SW480 (cell line): Measurements from ENCODE around the gene SNX27.

Experiments used
- DNase-seq: peaks from one replicate; pipeline ENCODE4 v3.0.0-alpha.2; 2016; ENCODE audit warnings: low spot score

SNX27 gene

DNA sequence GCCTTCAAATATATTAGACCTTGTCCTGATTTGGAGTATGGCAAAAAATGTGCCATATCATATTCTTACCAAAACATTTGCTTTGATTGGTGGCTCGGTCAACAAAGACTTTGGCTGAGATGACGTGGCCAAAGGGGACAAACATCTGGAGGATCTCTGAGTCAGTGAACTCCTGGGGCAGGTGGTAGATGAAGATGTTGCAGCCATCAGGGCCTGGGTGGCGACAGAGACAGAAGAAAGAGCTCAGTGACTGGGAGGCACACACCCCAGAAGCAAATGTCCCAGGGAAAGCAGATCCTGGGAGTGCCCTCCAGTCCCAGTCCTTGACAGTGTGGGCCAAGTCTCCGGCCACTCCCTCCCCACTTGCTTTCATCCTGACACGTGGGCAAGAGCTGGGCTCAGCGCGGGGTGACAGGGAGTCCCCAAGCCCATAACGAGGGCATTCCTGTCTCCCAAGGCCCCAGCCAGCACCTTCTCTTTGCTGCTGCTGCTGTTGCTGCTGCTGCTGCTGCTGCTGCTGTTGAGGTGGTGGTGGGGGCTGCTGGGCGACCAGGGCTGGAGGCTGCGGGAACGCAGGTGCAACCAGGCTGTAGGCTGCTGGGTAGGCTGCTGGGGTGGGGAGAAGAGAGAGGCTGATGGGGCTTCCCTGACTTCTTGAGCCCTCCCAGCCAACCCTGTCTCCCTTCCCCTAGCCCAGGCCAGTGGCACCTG lies 94.1 kb downstream of the SNX27 start:
- DNase-seq = peak; percentile 13

DNA sequence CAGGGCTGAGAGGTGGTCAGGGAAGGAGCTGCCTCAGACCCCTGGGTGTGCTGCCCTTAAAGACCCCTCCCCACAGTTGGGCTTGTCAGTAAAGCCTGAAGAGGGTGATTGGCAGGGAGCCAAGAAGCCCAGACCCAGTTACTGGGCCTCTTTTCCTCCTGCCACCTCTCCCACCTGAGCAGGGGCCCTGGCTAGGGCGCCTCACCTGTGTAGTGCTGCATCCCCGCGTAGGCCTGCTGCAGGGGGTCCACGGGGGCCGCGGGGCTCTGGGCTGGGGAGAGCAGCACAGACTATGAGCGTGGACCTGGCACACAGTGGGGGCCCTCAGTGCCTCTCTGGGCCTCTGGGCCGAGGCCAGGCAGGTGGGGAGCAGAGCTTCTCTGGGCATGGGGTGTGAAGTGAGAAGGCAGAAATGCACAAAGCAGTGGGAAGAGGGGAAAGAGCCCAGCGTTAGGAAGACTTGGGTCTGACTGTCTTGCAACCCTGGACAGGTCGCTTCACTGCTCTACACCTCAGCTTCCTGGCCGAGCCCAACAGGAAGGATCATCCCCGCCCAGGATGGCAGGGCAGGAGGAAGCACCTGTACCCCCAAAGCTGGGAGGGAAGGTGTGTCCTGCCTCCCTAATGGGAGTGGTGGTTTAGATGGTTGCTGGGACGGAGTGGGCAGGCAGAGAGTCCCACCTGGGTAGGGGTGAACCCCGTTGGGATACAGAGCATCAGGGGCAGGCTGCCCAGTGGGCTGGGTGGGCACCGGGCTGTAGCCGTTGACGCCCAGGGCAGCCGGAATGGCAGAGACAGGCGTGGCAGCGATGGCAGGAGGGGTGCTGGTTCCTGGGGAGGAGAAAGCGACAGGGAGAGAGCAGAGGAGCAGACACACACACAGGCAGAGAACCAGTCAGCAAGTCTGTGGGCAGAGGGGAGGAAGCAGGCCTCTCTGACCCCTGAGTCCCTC lies 94.9 kb downstream of the SNX27 start:
- DNase-seq = no peak

DNA sequence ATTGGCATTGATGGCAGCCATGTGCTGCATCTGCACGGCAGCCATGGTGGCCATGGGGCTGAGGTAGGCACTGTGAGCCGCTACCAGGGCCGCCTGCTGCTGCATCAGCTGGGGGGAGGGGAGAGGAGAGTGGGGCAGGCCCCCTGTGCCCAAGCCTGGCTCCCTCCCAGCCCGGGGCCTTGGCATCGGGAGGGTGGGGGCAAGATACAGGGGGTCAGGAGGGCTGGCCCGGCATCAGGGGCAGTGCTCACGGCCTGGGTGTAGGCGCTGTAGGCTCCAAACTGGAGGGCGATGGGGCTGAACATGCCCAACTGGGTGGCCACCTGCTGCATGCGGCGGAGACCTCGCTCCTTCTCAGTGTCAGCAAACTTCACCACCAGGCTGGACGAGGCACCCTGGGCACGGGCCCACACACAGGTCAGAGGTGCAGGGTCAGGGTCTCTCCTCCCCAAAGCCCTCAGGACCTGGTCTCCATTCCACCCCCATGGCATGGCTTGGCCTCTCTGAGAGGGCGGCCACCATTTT lies 95.8 kb downstream of the SNX27 start:
- no peak for DNase-seq

DNA sequence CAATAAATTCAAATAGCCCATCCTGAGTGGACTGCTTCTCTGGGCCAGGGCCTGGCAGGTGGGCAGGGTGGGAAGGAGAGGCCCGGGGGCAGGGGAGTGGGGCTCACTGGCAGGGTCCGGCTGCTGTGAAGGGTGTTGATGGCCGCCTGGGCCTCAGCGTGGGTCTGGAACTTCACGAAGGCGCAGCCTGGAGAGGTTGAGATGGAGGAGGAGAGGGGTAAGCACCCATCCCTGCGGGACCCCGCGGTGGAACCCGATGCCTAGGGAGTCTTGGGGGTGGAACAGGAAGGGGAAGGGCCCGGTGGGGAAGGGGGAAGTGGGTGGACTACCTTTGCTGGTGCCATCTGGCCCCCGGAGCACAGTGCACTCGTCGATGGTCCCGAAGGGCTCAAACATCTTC lies 97.0 kb downstream of the SNX27 start:
- DNase-seq = no peak

DNA sequence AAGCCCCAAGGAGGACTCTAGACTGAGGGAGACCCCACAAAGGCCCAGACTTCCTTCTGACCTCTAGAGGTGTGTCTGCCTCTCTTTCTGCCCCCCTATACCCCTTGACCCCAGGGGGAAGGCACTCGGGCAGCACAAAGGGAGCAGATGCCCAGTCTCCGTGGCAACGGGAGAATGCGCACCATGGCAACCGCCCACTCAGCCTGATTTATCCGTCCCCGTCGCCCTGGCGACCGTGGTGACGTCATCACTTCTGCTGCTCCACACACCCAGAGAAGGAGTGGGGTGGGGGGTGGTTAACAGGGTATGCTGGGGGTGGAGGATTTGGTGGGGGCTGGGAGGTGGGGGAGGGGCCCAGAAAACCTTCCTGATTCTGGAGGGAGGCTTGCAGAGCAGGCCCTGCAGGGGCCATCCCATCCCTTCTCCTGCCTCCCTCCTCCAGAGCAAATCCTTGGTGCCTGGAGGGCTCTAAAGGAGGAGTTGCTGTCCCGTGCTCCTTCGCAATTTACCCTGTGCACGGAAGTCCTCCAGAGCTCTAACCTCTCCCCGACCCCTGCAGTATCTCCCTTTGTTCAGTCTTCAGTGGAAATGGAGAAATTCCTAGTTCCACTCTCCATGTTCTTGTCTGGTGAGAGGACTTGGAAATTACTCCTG lies 98.5 kb downstream of the SNX27 start:
- no peak for DNase-seq

DNA sequence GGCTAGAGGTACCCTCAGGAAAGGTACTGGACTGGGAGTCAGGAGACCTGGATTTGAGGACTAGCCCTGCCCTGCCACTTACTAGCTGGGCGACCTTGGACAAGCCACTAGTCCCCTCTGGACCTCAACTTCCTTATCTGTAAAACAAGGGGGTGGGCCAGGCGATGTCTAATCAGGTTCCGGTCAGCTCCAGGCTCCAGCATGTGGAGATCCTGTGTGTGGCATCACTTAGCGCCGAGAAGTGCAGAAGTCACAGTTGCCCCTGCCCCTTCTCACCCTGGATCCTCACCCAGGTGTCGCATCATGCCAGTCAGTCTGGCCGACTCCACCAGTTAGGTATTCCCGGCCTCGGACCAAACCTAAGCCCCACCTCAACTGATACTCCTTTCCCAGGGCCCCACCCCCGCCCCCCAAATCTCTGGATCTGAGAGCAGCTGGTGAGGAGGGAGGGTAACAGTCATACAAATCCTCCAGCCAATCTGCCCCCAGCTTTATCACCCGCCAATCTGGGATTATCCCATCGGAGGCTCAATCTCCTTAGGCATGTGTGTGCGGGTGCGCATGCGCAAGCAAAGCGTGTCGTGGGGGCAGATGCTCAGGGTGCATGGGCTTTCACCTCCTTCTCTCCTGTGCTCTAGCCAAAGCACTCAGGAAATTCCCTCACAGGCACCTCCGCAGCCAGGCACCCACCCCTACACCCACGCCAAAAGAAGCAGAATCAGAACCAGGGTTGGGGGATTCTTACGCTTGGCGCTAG lies 99.4 kb downstream of the SNX27 start:
- DNase-seq = no peak

DNA sequence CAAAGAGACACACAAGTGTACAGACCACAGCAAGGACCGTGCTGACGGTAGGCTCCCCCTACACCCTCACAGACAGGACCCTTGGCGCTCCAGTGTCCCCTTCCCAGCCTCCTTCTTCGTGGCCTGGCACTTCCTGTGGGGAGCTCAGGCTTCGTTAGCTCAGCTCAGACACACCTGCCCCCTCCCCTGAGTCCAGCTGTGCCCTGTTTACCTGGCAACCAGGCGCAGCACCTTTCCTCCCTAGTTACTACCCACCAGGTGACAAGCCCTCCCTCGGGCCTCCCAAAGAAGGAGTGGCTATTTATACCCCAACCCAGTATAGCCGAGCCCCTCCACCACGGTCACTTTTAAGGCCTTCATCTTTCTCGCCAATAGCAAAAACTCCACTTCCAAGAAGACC lies 100.1 kb downstream of the SNX27 start:
- no peak for DNase-seq

DNA sequence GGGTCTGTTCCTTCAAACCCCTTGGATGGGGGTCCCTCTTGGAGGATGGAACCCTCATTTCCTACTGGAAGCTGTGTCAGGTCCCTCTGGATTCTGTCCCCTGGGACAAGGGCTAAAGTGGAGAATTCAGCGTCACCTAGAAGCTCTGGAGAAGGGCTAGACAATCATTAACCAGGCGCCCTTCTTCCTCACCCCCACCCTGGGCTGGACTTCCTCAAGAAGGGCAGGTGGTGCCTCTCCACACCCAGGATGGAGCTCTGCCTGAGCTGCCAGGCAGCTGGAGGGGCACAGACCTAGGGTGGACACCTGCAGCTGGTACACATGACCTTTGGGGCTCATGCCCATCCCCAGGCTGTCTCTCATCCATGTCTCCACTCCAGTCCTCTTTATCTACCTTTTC lies 101.2 kb downstream of the SNX27 start:
- DNase-seq = no peak

DNA sequence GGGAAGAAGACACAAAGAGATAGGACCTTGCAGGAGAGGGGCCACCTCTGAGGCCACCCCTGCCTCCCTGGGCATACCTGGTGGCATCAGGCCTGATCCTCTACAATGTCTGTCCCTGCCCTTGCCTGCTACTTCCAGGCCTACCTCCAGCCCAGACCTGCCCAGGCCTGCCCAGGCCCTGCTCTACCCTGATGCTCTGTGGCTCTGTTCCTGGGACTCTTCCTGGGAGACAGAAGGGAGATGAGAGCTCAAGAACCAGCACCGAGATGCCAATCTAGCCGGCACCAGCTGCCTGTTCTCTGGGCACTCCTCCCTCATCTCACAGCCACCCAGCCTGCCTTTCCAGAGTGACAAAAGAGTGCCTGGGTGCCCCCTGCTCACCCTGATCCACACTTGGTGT lies 102.0 kb downstream of the SNX27 start:
- DNase-seq = no peak

DNA sequence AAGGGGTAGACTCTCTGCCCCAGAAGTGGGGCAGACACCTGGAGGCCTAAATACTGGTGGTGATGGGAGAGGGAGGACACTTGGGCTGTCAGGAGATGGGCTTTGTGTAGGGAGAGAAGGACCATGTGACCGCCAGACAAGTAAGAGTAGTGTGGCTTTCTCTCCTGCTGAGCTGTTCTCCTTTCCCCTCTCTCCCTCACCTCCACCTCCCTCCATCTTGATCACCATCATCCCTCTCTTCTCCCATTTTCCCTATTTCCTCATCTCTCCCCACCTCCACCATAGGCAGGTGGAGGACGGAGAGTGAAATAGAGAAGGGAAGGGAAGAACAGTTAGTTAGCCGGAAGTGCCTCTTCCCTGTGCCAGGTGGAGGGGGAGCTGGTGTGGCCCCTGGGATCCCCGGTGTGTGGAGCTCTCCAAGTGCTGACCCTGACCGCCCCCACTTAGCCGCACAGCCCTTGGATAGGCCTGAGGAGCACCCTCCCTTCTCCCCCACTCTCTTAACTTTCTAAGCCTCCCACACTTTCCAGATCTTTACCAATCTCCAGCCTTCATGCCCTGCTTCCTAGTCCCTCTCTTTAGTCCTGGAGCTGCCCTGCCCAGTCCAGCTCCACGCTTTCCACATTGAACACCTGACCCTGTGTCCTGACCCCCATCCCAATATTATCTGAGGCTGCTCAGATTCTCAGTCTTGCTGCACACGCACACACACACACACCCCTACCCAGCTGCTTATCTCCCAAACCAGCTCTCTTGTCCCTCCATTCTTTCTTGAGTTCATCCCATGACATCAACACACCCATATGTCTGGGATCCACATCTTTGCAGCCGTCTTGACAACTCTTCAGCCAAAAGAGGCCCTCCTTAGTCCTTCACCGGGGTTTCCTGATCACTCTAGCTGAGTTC lies 103.2 kb downstream of the SNX27 start:
- no peak for DNase-seq

DNA sequence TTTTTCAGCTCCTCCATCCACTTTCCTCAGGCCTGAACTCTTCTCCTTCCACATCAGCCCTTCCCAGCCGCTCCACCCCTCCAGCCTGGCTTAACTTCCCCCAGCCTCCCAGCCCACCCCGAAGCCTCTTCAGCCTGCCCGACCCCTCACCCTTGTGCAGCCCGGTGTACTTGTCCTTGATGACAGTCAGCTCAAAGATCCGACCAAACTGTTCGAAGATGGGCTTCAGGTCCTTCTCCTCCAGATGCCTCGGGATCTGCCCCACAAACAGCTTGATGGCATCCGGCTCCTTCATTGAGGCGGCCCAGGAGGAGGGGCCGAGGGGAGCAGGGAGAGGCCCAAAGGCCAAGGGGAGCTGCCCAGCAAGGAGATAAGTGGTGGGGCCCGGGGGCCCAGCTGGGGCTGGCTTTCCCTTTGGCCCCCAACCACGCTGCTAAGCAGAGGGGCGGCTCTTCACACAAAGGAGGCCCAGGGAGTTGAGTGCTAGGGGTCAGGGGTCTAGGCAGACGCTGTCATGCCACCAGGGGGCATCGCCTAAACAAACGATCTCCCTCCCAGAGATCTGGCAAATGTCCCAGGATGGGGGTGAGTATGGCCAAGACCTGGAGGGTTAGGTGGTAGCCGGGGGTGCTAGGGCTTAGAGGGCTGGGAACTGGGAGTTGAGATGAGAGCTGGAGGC lies 104.0 kb downstream of the SNX27 start:
- DNase-seq = no peak

DNA sequence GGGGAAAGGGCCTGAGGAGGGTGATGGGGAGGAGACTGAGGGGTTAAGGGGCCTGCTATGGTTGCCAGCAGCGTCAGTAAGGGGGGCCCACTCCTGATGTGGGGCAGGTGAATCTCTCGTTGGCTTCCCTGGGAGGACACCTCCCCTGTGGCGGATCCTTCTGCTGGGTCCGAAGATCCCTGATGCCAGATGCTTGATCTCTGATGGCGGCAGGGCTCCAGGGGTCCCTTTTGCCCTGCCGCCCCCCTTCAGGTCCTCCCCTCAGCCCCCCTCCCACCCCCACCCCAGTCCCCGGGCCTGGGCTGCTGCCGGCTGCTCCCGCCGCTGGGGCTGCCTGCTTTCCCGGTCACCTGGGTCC lies 104.5 kb downstream of the SNX27 start:
- no peak for DNase-seq

DNA sequence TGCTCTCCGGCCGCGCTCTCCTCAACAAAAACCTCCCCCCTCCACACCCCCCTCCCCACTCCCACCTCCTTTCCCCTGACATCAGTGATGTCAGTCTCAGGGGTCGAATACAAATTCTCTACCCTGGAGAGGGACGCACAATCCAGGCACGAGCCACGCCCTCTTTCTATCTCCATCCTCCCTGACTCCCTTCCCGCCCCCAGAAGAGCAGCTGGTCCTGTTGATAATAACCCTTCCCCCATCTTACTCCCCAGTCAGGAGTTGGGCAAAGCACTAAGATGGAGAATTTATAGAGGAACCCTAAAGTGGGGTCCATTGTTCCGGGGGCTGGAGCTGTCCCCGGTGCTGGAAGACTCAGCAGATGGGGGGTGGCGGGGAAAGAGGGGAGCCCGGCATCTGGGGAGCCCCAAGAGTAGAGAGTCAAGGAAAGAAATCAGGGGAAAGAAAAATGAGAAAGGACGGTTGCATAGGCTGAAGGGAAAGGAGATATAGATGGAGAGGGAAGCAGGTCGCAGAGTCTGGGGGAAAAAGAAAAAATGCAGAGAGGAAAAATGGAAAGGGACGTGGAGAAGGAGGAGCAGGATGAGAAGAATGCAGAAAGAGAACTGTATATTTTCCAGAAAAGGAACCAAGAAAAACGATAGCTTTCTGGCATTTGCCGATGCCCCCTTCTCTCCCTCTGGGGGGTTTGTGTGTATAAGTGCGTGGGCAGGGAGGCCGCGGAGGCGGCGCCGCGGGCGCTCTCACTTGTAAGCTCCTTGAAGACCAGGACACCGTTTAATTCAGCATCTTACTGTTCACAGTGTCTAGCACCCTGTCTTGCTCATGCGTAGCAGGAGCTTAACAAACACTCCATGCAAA lies 105.2 kb downstream of the SNX27 start, which contains the start of gene CELF3:
Gene CELF3 (minus strand): TSS at position 33 of the 861 bp plus-strand sequence. CDS start 783 bp downstream, outside the sequence.
- peak; percentile 24 for DNase-seq

DNA sequence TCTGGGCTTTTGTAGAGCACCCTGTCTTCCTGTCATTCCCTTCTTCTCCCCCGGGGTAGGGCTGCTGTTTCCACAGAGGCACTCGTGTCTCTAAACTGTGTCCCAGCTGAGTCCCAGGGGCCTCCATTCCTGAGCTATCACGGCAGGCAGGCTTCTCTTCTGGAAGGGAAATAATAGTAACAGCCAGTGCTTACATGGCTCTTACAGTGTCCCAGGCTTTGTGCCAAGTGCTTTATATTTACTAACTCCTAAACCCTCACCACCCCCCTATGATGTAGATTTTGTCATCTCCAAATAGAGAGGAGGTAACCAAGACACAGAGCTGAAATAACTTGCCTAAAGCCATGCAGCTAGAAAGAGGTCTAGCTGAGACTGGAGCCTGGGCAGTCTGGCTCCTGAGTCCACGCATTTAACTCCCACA lies 106.2 kb downstream of the SNX27 start:
- no peak for DNase-seq

DNA sequence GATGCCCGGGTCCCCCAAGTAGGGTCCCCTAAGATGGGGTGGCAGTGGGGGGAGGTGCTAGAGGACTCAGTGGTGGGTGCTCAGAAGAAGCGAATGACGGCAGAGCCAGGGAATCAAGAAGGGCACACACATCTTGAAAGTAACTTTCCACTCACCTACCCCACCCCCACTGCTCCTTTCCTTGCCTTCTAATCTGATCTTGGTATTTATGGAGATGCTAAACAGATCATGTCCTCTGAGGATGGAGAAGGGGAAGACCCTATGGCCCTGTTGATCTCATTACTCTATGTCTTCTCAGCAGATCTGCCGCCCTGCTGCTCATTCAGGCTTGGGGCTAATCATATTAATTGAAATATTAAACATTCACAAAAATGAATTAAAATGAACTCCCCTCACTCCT lies 106.8 kb downstream of the SNX27 start:
- no peak for DNase-seq

DNA sequence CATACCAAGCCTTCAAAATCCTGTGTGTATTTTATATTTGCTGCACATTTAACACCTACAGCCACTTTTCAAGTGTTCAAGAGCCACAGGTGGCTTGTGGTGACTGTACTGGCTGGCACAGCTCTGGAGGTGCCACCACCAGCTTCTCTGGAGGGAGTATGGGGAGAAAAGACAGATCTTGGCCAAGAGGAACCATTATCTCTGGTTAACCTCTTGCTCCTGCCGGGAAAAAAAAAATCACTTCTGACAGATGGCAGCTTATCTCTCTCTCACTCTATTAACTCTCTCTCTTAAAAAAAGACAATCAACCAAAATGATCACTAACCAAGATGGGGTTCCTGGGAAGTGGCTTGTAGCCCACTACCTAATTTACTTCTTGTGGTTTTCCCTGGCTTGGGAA lies 108.3 kb downstream of the SNX27 start:
- no peak for DNase-seq

DNA sequence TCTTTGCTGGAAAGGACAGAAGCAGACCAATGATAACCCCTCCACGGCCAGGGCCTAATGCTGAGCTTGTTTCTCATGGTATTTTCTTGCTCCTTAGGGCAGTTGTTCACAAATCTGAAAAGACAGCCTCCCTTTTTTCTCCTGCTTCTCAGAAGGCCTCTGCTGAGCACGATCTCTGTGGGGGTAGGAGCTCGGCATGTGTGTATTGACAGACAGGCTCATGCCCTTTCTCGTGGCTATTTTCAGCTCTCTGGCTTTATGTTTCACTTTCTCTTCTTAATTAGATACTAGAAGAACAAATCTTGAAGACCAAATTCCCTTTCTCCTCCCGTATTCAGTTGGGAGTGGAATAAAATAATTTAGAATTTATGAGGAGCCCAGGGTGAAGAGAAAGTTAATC lies 108.7 kb downstream of the SNX27 start:
- no peak for DNase-seq

DNA sequence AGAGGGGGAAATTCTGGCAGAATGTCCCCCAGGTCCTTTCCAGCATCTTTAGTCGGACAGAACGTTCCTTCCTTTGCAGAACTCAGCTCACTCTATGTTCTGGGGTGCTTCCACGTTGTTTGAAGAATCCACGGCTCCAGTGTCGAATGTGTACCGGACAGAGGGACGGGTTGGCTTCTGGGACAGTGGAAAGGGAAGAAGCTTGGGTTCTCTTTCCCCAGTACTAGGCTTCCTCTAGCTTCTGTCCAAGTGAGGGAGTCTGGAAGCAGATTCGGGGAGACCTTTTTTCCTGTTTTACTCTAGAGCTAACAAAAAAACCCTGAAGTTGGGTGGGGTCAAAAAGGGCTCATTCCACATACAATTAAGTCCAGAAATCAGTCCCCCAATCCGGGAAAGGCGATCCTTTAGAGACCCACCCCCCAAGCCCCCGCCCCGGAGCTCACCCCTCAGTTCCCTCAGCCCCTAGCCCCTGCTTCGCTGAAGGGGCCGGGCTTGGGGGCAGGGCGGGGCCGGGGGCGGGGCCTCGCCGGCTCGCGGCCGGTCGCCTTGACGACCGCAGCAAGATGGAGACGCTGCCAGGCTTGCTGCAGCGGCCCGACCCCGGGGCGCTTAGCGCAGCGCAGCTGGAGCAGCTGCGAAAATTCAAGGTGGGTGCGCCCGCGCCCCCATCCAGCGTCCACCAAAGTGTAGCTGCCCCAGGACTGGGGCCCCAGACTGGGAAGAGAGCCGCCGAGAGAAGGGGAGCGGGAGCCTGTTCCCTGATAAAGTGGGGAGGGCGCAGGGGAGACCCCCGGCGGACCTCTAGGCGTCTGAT lies 109.3 kb downstream of the SNX27 start, which contains the start of gene RIIAD1:
Gene RIIAD1 (plus strand): TSS at position 549 of the 814 bp plus-strand sequence. CDS start 15 bp downstream, at position 564.
- DNase-seq = no peak
